ENCODE data around the gene CROCC2.

DNA sequence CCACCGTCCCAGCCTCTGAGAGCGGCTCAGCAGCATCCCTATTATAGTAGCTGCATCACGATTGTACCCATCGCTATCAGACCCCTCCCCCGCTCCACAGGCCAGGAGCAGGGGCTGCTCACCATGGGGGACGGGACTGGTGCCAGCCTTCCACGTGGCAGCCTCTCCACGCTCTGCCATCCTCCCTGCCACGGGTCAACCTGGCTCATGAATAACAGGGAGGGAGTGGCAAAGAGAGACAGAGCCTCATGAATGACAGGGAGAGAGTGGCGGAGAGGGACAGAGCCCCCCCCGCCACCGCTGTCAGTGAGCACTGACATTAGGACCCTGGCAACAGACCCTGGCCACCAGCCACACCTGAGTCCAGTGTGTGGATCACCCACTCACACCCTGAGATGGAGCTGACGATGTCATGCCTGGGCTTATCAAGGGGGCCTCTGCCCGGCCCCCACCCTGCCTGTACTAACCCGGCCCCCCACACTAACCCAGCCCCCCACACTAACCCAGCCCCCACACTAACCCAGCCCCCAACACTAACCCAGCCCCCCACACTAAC is 16.9 kb downstream of the CROCC2 start:
- TF ChIP-seq, protein P1, sequence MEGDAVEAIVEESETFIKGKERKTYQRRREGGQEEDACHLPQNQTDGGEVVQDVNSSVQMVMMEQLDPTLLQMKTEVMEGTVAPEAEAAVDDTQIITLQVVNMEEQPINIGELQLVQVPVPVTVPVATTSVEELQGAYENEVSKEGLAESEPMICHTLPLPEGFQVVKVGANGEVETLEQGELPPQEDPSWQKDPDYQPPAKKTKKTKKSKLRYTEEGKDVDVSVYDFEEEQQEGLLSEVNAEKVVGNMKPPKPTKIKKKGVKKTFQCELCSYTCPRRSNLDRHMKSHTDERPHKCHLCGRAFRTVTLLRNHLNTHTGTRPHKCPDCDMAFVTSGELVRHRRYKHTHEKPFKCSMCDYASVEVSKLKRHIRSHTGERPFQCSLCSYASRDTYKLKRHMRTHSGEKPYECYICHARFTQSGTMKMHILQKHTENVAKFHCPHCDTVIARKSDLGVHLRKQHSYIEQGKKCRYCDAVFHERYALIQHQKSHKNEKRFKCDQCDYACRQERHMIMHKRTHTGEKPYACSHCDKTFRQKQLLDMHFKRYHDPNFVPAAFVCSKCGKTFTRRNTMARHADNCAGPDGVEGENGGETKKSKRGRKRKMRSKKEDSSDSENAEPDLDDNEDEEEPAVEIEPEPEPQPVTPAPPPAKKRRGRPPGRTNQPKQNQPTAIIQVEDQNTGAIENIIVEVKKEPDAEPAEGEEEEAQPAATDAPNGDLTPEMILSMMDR (IDR thresholded peaks at IDR 0.05 in 4 of 5, conservative IDR thresholded peaks at IDR 0.05 in 1 of 5) = no peak
- no peak for TF ChIP-seq POLR2A (IDR thresholded peaks at IDR 0.05)
